HepG2 (cell line): ENCODE measurements around the gene ALG3. TPM values are rescaled to one million over a fixed set of nuclear protein-coding genes. Genes with fewer than 3 reads are reported as not detected.

Experiments
- ATAC-seq: fragments of 200-7000 bp; cut with Tn5 transposase; 3 replicates; pipeline ENCODE4 v1.9.1; 2020; ENCODE audit warnings: mild to moderate bottlenecking, moderate library complexity
- BruUV-seq: library from RNA; stranded (reverse); fragments of 400-500 nt; replicated peaks from 2 replicates; lab custom pipeline; 2021; lab: Mats Ljungman, UMichigan
- CTCF ChIA-PET: fragments of 300-600 bp; formaldehyde crosslinking; extraction: SDS; loops from one replicate; lab custom pipeline; 2021; ENCODE audit warnings: low total read pairs, inconsistent platforms, low intra/inter-chr PET ratio; lab: Yijun Ruan, JAX
- POLR2A ChIA-PET: fragments of 350-600 bp; sonication (Branson Sonifier 250); formaldehyde crosslinking; loops from one replicate; lab custom pipeline; 2020; ENCODE audit warnings: antibody characterized with exemption, inconsistent platforms; lab: Yijun Ruan, JAX
- DNase-seq: peaks from one replicate; pipeline ENCODE4 v3.0.0-alpha.2; 2015; ENCODE audit warnings: low spot score
- FAIRE-seq: peaks from 3 replicates; lab custom pipeline; 2011; peaks lifted over from hg19 to GRCh38; lab: Jason Lieb, UNC
- H2AFZ ChIP-seq: one replicate; pipeline ENCODE4 v1.6.1; 2011; ENCODE audit warnings: low read length, inconsistent platforms
- H3K27ac ChIP-seq: fragments of 300-600 bp; 3 replicates; pipeline ENCODE4 v1.8.0; 2011; ENCODE audit warnings: mixed run types, mild to moderate bottlenecking, mixed read lengths, low read length, inconsistent platforms; ENCODE audit not compliant: insufficient read depth; ENCODE audit errors: extremely low read length
- H3K27me3 ChIP-seq, 2 experiments: fragments of 200-600 bp in 1 of 2; 2 replicates in 1 of 2; 3 replicates in 1 of 2; pipeline versions ENCODE4 v1.6.0 to v1.8.0; 2011; ENCODE audit warnings: low read length in 2 of 2, mild to moderate bottlenecking in 2 of 2, moderate library complexity in 2 of 2, inconsistent platforms in 1 of 2; ENCODE audit not compliant: insufficient read depth in 2 of 2, control insufficient read depth in 1 of 2
- H3K36me3 ChIP-seq, 2 experiments: fragments of 200-600 bp in 1 of 2; replicated peaks in 1 of 2; 2 replicates in 1 of 2; 3 replicates in 1 of 2; pipeline versions ENCODE4 v1.5.1 to v1.8.0; 2011; ENCODE audit warnings: low read length in 2 of 2, inconsistent platforms in 1 of 2; ENCODE audit not compliant: insufficient read depth in 2 of 2, control insufficient read depth in 1 of 2
- H3K4me1 ChIP-seq: 2 replicates; pipeline ENCODE4 v1.5.1; 2012; ENCODE audit warnings: low read length, inconsistent platforms; ENCODE audit not compliant: insufficient read depth
- H3K4me2 ChIP-seq: 2 replicates; pipeline ENCODE4 v1.6.0; 2011; ENCODE audit warnings: low read depth, low read length, inconsistent platforms
- H3K4me3 ChIP-seq, 3 experiments: fragments of 200-600 bp in 1 of 3; sonication (generic), shearing (Covaris generic) in 1 of 3; replicated peaks in 1 of 3; 2 replicates each; pipeline ENCODE4 v1.5.1; 2011 to 2016; ENCODE audit warnings: low read length in 3 of 3, inconsistent platforms in 2 of 3, low read depth in 2 of 3, mild to moderate bottlenecking in 2 of 3, control low read depth in 1 of 3, mixed read lengths in 1 of 3; ENCODE audit not compliant: insufficient read depth in 1 of 3
- H3K79me2 ChIP-seq: one replicate; pipeline ENCODE4 v1.6.1; 2011; ENCODE audit warnings: low read length, inconsistent platforms; ENCODE audit not compliant: insufficient read depth
- H3K9ac ChIP-seq: 2 replicates; pipeline ENCODE4 v1.6.0; 2011; ENCODE audit warnings: mild to moderate bottlenecking, low read depth, low read length, inconsistent platforms; ENCODE audit not compliant: insufficient read depth
- H3K9me3 ChIP-seq: 2 replicates; pipeline ENCODE4 v1.5.1; 2012; ENCODE audit warnings: mild to moderate bottlenecking, low read length
- H4K20me1 ChIP-seq: 2 replicates; pipeline ENCODE4 v1.6.0; 2011; ENCODE audit warnings: inconsistent platforms, mild to moderate bottlenecking, low read length, moderate library complexity; ENCODE audit not compliant: insufficient read depth
- ISL2 ChIP-seq: sonication (generic); formaldehyde crosslinking; IDR thresholded peaks from 2 replicates; pipeline ENCODE4 v1.5.0; 2020; ENCODE audit warnings: missing genetic modification reagents
- MXD4 ChIP-seq: IDR thresholded peaks from 2 replicates; pipeline ENCODE4 v1.6.1; 2016; ENCODE audit warnings: mild to moderate bottlenecking, missing biosample characterization, missing genetic modification reagents
- PRPF4 ChIP-seq: fragments of 200-400 bp; formaldehyde crosslinking; IDR thresholded peaks from 2 replicates; pipeline ENCODE4 v1.6.1; 2016; ENCODE audit warnings: low read length, low read depth; ENCODE audit not compliant: poor library complexity, severe bottlenecking
- ZNF30 ChIP-seq: sonication (generic); formaldehyde crosslinking; IDR thresholded peaks from 2 replicates; pipeline ENCODE4 v1.5.0; 2020; ENCODE audit warnings: mild to moderate bottlenecking, missing genetic modification reagents
- ZNF326 ChIP-seq: sonication (generic); formaldehyde crosslinking; IDR thresholded peaks from 2 replicates; pipeline ENCODE4 v1.4.0; 2020; ENCODE audit warnings: missing genetic modification reagents, borderline replicate concordance
- ZNF557 ChIP-seq: sonication (generic); formaldehyde crosslinking; IDR thresholded peaks from 2 replicates; pipeline ENCODE4 v1.4.0; 2020; ENCODE audit warnings: missing genetic modification reagents
- ZNF589 ChIP-seq: sonication (generic); formaldehyde crosslinking; conservative IDR thresholded peaks from 2 replicates; pipeline ENCODE4 v1.8.0; 2022; ENCODE audit warnings: mild to moderate bottlenecking, moderate library complexity, missing genetic modification reagents
- whole genome bisulfite sequencing: methylation state at CpG from one replicate; pipeline ENCODE4 v1.1.6; 2017; ENCODE audit warnings: low lambda C conversion rate; 5-methylcytosine and 5-hydroxymethylcytosine counted together
- in situ Hi-C: cut with HindIII; loops from 2 replicates; pipeline ENCODE4 v1.10.0; 2017; ENCODE audit warnings: low pct_unique_long_range_greater_than_20kb; ENCODE audit not compliant: extremely low pct_ligation_motif_present
- intact Hi-C: fragments of 100-400 bp; cut with micrococcal nuclease; formaldehyde crosslinking; loops from one replicate; pipeline ENCODE4 v1.10.0; 2022; ENCODE audit not compliant: unreplicated experiment
- polyA plus RNA-seq, 8 experiments: library from polyadenylated mRNA; depleted of rRNA in 3 of 8; stranded (reverse) in 7 of 8; unstranded in 1 of 8; fragments of >200 nt; fragmentation: Illumina TruSeq in 4 of 8; extraction: Trizol in 4 of 8; gene quantifications; 2 replicates each; pipeline versions ENCODE4 v1.2.1 to v1.2.3, GENCODE V29; 2011 to 2016; ENCODE audit warnings: low read depth in 4 of 8, missing spikeins in 1 of 8, mixed read lengths in 1 of 8; ENCODE audit not compliant: insufficient read depth in 1 of 8
- total RNA-seq, 5 experiments: library from RNA; depleted of rRNA; stranded (reverse); fragments of >200 nt; fragmentation: Illumina TruSeq; extraction: Trizol; gene quantifications; 2 replicates each; pipeline ENCODE4 v1.2.3, GENCODE V29; 2016; ENCODE audit warnings: low read depth in 1 of 5
- TF ChIP-seq, protein P1 (sequence below): sonication (generic); formaldehyde crosslinking; IDR thresholded peaks from 2 replicates; pipeline ENCODE4 v1.4.0; 2020; ENCODE audit warnings: mild to moderate bottlenecking, missing genetic modification reagents

The ALG3 gene
- total and polyA plus RNA-seq, 2 of the 13 experiments (the other 11 are each of a cell fraction or from before 2014, with no cell fraction given), result 46.6 to 57.1 TPM

DNA sequence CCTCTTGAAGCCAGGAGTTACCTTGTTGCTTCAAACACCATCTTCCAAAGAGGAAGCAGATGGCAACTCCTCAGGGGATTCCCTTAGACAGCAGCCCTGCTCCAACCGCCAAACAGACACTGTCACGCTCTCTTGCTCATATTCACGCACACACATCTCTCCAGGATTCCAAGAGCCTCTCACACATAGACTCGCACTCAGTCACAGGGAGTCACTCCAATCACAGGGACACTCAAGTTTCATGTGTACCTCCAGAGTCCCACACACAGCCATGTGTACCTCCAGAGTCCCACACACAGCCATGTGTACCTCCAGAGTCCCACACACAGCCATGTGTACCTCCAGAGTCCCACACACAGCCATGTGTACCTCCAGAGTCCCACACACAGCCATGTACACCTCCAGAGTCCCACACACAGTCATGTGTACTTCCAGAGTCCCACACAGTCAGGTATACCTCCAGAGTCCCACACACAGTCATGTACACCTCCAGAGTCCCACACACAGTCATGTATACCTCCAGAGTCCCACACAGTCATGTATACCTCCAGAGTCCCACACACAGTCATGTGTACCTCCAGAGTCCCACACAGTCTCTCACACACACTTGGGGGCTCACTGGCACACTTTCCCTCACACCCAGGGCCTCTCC is 13.3 kb downstream of the ALG3 start:
- H2AFZ ChIP-seq, result no peak overlapping the region
- no peak for TF ChIP-seq ZNF589 (CRISPR knock-in tag)
- TF ChIP-seq, protein P1, sequence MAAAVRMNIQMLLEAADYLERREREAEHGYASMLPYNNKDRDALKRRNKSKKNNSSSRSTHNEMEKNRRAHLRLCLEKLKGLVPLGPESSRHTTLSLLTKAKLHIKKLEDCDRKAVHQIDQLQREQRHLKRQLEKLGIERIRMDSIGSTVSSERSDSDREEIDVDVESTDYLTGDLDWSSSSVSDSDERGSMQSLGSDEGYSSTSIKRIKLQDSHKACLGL, result no peak
- no peak for TF ChIP-seq ZNF326 (CRISPR knock-in tag)
- no peak for TF ChIP-seq ZNF30 (CRISPR knock-in tag)
- no peak for TF ChIP-seq PRPF4
- TF ChIP-seq ISL2 (CRISPR knock-in tag), result no peak
- no peak for TF ChIP-seq MXD4 (CRISPR knock-in tag)
- TF ChIP-seq ZNF557 (CRISPR knock-in tag), result no peak
- no peaks in the 10 kb centered on the region for H3K9me3 ChIP-seq
- ATAC-seq (no peak), DNase-seq (no peak), FAIRE-seq (no peak)
- H3K4me3 ChIP-seq, result no peak overlapping the region
- BruUV-seq, result no TSS peak
- H3K27me3 ChIP-seq, result peaks cover 16 to 82% of the 10 kb centered on the region in 2 experiments; a peak in 4 of 5 replicates
- 0% methylated on average over 2 of the region's 4 CpGs for WGBS
- H4K20me1 ChIP-seq, result no peaks in the 10 kb centered on the region; the same call in 1 of the 2 replicates
- POLR2A ChIA-PET, result no interaction called here
- H3K4me2 ChIP-seq, result no peak overlapping the region
- intact Hi-C loops, result no loop called here
- no peak overlapping the region for H3K9ac ChIP-seq
- no peaks in the 10 kb centered on the region for H3K79me2 ChIP-seq
- no peaks in the 10 kb centered on the region for H3K36me3 ChIP-seq
- CTCF ChIA-PET, result no interaction called here
- in situ Hi-C loops, result no loop called here
- H3K27ac ChIP-seq, result no peak overlapping the region
- H3K4me1 ChIP-seq, result 0 out of 2 replicates have a peak, but pooled peaks cover 3% of the 10 kb centered on the region
